Measurements from ENCODE around the gene CTSA. TPM values are rescaled to one million over a fixed set of nuclear protein-coding genes. Genes with fewer than 3 reads are reported as not detected.
"Not testable (repeated sequence)": the region's sequence is repeated elsewhere in the genome, so short reads cannot be mapped to it uniquely, and the experiment has no call there.

Gene CTSA
- total and polyA plus RNA-seq, 9 of the 15 experiments (the other 6 are each of a cell fraction or from before 2014, with no cell fraction given): 8.8 to 61.7 (median 28.3) TPM

GRCh38 chr20:45899046-45899835 is 8.1 kb downstream of the CTSA start:
- Histone ChIP-seq H4K20me1 (replicated peaks; ENCODE audit: control insufficient read depth, insufficient read depth, low read length) (no peaks in the 10 kb centered on the region), H3K27ac (ENCODE audit: extremely low read depth, low read depth, low read length) (no peak overlapping the region; the same call in 2 of the 3 replicates), H3K9me3 (replicated peaks; ENCODE audit: control insufficient read depth, insufficient read depth, low read depth, low read length) (no peaks in the 10 kb centered on the region), H3K36me3 (ENCODE audit: control insufficient read depth, insufficient read depth, low read length) (peaks cover 44% of the 10 kb centered on the region; the same call in 2 of the 3 replicates), H3K9ac (ENCODE audit: insufficient read depth in 1 of 2, low read depth in 2 of 2, low read length in 2 of 2) (no peak overlapping the region), H3K4me3 (no peak overlapping the region), H3K4me2 (ENCODE audit: insufficient read depth, low read length) (no peak overlapping the region), H2AFZ (ENCODE audit: low read depth, low read length) (no peak overlapping the region), H3K79me2 (ENCODE audit: control insufficient read depth, insufficient read depth, low read length) (no peaks in the 10 kb centered on the region), H3K9me1 (ENCODE audit: control insufficient read depth, insufficient read depth, low read length) (no peaks in the 10 kb centered on the region), H3K27me3 (ENCODE audit: control insufficient read depth in 2 of 2, insufficient read depth in 2 of 2, low read length in 2 of 2) (no peaks in the 10 kb centered on the region), H3K4me1 (replicated peaks in 1 of 2; ENCODE audit: control insufficient read depth in 2 of 2, insufficient read depth in 2 of 2, low read length in 2 of 2) (peaks cover 0 to 11% of the 10 kb centered on the region in 2 experiments; a peak in 1 of 5 replicates)
- no peak for TF ChIP-seq ZNF395 (CRISPR knock-in tag; IDR thresholded peaks at IDR 0.05)
- no peak for TF ChIP-seq SP2 (IDR thresholded peaks at IDR 0.05; ENCODE audit: extremely low read depth, low read depth, low read length, poor library complexity, severe bottlenecking)
- TF ChIP-seq ETV1 (tag; conservative IDR thresholded peaks at IDR 0.05; ENCODE audit: low read depth): no peak
- no peak for TF ChIP-seq JUN (IDR thresholded peaks at IDR 0.05; ENCODE audit: borderline replicate concordance, low read depth, low read length)
- TF ChIP-seq JUN (CRISPR knock-in tag; IDR thresholded peaks at IDR 0.05; ENCODE audit: borderline replicate concordance): no peak
- TF ChIP-seq PTBP1 (IDR thresholded peaks at IDR 0.05; ENCODE audit: low read depth, low read length): no peak
- no peak for TF ChIP-seq ZNF232 (CRISPR knock-in tag; IDR thresholded peaks at IDR 0.05)
- 0 out of 2 replicates have a peak, but pooled peaks have one; percentile 21 for TF ChIP-seq RBFOX2 (IDR thresholded peaks at IDR 0.05; ENCODE audit: low read depth, low read length)
- TF ChIP-seq U2AF2 (optimal IDR thresholded peaks at IDR 0.05; ENCODE audit: low read depth, low read length): no peak
- TF ChIP-seq ZFP36 (IDR thresholded peaks at IDR 0.05; ENCODE audit: low read depth, low read length, partially characterized antibody): peak; percentile 96
- TF ChIP-seq STAG1 (CRISPR knock-in tag; IDR thresholded peaks at IDR 0.05; ENCODE audit: borderline replicate concordance): no peak
- TF ChIP-seq MEF2D (tag; conservative IDR thresholded peaks at IDR 0.05; ENCODE audit: low read depth): no peak
- no peak for TF ChIP-seq CEBPB (tag; IDR thresholded peaks at IDR 0.05)
- TF ChIP-seq ZNF134 (CRISPR knock-in tag; conservative IDR thresholded peaks at IDR 0.05): no peak
- no peak for DNase-seq (ENCODE audit: extremely low read depth in 1 of 4, low spot score in 3 of 4)
- WGBS (ENCODE audit: insufficient coverage, low coverage, missing lambda C conversion rate): 84% methylated on average over 8 of the region's 13 CpGs
- CTCF ChIA-PET (ENCODE audit: low intra/inter-chr PET ratio): no interaction called here
- no peak for FAIRE-seq
- in situ Hi-C loops (cut with MboI) (no loop called here), intact Hi-C loops (cut with micrococcal nuclease) (no loop called here)
- POLR2A ChIA-PET: interaction anchor here (0.6 to 1.8 kb wide), 3 partner anchors 9 to 579 kb away, joined by 3 to 6 read pairs (median 3); no protein-coding TSS in a partner anchor
- no peak for ATAC-seq
- TSS peak; percentile 27 for BruUV-seq (replicated peaks)

- H2AFZ ChIP-seq (ENCODE audit: low read depth, low read length); H3K4me3 ChIP-seq; DNase-seq (ENCODE audit: extremely low read depth in 1 of 4, low spot score in 3 of 4); in situ Hi-C loops (cut with MboI); H3K27ac ChIP-seq (ENCODE audit: extremely low read depth, low read depth, low read length); H3K9me3 ChIP-seq (replicated peaks; ENCODE audit: control insufficient read depth, insufficient read depth, low read depth, low read length); H4K20me1 ChIP-seq (replicated peaks; ENCODE audit: control insufficient read depth, insufficient read depth, low read length); H3K9me1 ChIP-seq (ENCODE audit: control insufficient read depth, insufficient read depth, low read length); H3K9ac ChIP-seq (ENCODE audit: insufficient read depth in 1 of 2, low read depth in 2 of 2, low read length in 2 of 2); CTCF ChIA-PET (ENCODE audit: low intra/inter-chr PET ratio); intact Hi-C loops (cut with micrococcal nuclease); H3K79me2 ChIP-seq (ENCODE audit: control insufficient read depth, insufficient read depth, low read length); ATAC-seq; H3K27me3 ChIP-seq (ENCODE audit: control insufficient read depth in 2 of 2, insufficient read depth in 2 of 2, low read length in 2 of 2); H3K4me2 ChIP-seq (ENCODE audit: insufficient read depth, low read length); FAIRE-seq; BruUV-seq (replicated peaks): not testable (repeated sequence)
- H3K36me3 ChIP-seq (ENCODE audit: control insufficient read depth, insufficient read depth, low read length): peaks cover 42% of the 10 kb centered on the region; the same call in 2 of the 3 replicates
- POLR2A ChIA-PET: interaction anchor here (0.7 kb wide), 1 partner anchor 34 kb away, joined by 3 read pairs; no protein-coding TSS in a partner anchor
- H3K4me1 ChIP-seq (replicated peaks in 1 of 2; ENCODE audit: control insufficient read depth in 2 of 2, insufficient read depth in 2 of 2, low read length in 2 of 2): peaks cover 0 to 16% of the 10 kb centered on the region in 2 experiments; a peak in 2 of 5 replicates
- WGBS (ENCODE audit: insufficient coverage, low coverage, missing lambda C conversion rate): 94% methylated on average over 6 of the region's 6 CpGs
These were observed 10.2 kb downstream of the CTSA start for GRCh38 chr20:45901332-45901731.

Measured in K562 (cell line).